Naive thymus-derived CD4-positive, alpha-beta T cell (primary cell): ENCODE data around the gene CIRBP. TPM values are rescaled to one million over a fixed set of nuclear protein-coding genes. Genes with fewer than 3 reads are reported as not detected.

ENCODE experiments used
- ATAC-seq: fragments of 150-1000 bp; cut with Tn5 transposase; 2 replicates; pipeline ENCODE4 v1.10.0; 2021; ENCODE audit warnings: mild to moderate bottlenecking, moderate library complexity
- CTCF ChIA-PET: fragments of 350-600 bp; sonication (Branson Sonifier 250); formaldehyde crosslinking; loops from one replicate; lab custom pipeline; 2021; ENCODE audit warnings: antibody characterized with exemption; lab: Charles Lee
- POLR2A ChIA-PET: fragments of 350-600 bp; sonication (Branson Sonifier 250); formaldehyde crosslinking; loops from one replicate; lab custom pipeline; 2021; ENCODE audit warnings: antibody characterized with exemption, inconsistent platforms; lab: Charles Lee
- DNase-seq, 9 donors: peaks; one replicate each; pipeline versions ENCODE4 v3.0.0 to v3.0.0-alpha.2; 2020 to 2022; ENCODE audit warnings: mixed read lengths in 1 of 9
- H3K27ac ChIP-seq: one replicate; pipeline ENCODE4 v1.7.0; 2013; ENCODE audit warnings: mild to moderate bottlenecking, low read depth, low read length, moderate library complexity
- H3K27me3 ChIP-seq, 2 donors: one replicate each; pipeline ENCODE4 v1.7.0; 2013; ENCODE audit warnings: low read length in 2 of 2, mild to moderate bottlenecking in 2 of 2, moderate library complexity in 2 of 2; ENCODE audit not compliant: control insufficient read depth in 2 of 2, insufficient read depth in 2 of 2
- H3K36me3 ChIP-seq, 3 experiments: 1 replicate in 2 of 3; 2 replicates in 1 of 3; pipeline ENCODE4 v1.7.0; 2013; ENCODE audit warnings: low read length in 3 of 3, mild to moderate bottlenecking in 3 of 3, moderate library complexity in 1 of 3; ENCODE audit not compliant: insufficient read depth in 3 of 3, control insufficient read depth in 2 of 3
- H3K4me1 ChIP-seq, 2 donors: one replicate each; pipeline ENCODE4 v1.7.0; 2013; ENCODE audit warnings: low read length in 2 of 2, mild to moderate bottlenecking in 2 of 2, moderate library complexity in 1 of 2; ENCODE audit not compliant: control insufficient read depth in 2 of 2, insufficient read depth in 2 of 2
- H3K4me3 ChIP-seq: 2 replicates; pipeline ENCODE4 v1.7.0; 2013; ENCODE audit warnings: mild to moderate bottlenecking, low read length
- H3K9me3 ChIP-seq, 3 experiments: 1 replicate in 2 of 3; 2 replicates in 1 of 3; pipeline ENCODE4 v1.7.0; 2013; ENCODE audit warnings: low read length in 3 of 3; ENCODE audit not compliant: control insufficient read depth in 2 of 3
- H3K27ac Mint-ChIP-seq, 9 donors: one replicate each; pipeline ENCODE4 v1.8.0; 2020 to 2022; ENCODE audit warnings: mixed read lengths in 9 of 9, mild to moderate bottlenecking in 8 of 9, moderate library complexity in 5 of 9, inconsistent platforms in 2 of 9
- H3K27me3 Mint-ChIP-seq, 5 donors: one replicate each; pipeline ENCODE4 v1.8.0; 2021 to 2022; ENCODE audit warnings: mixed read lengths in 5 of 5, mild to moderate bottlenecking in 1 of 5
- H3K36me3 Mint-ChIP-seq, 5 donors: one replicate each; pipeline ENCODE4 v1.8.0; 2020 to 2022; ENCODE audit warnings: mixed read lengths in 5 of 5, mild to moderate bottlenecking in 3 of 5, inconsistent platforms in 1 of 5
- H3K4me1 Mint-ChIP-seq, 7 donors: one replicate each; pipeline ENCODE4 v1.8.0; 2020 to 2022; ENCODE audit warnings: mixed read lengths in 7 of 7, mild to moderate bottlenecking in 3 of 7, inconsistent platforms in 1 of 7
- H3K4me3 Mint-ChIP-seq, 10 donors: one replicate each; pipeline ENCODE4 v1.8.0; 2020 to 2022; ENCODE audit warnings: mild to moderate bottlenecking in 10 of 10, mixed read lengths in 10 of 10, moderate library complexity in 6 of 10, inconsistent platforms in 2 of 10
- H3K9me3 Mint-ChIP-seq, 11 donors: one replicate each; pipeline ENCODE4 v1.8.0; 2020 to 2022; ENCODE audit warnings: mixed read lengths in 11 of 11, mild to moderate bottlenecking in 4 of 11, inconsistent platforms in 1 of 11, moderate library complexity in 1 of 11
- intact Hi-C, 2 donors: fragments of 100-400 bp; cut with micrococcal nuclease; formaldehyde crosslinking; loops; one replicate each; pipeline ENCODE4 v1.15.1; 2023
- polyA plus RNA-seq, 2 donors: library from polyadenylated mRNA; unstranded; fragments of 300-500 nt; fragmentation: Illumina TruSeq; gene quantifications; one replicate each; pipeline ENCODE4 v1.2.3, GENCODE V29; 2021
- total RNA-seq, 6 experiments: library from RNA in 5 of 6; stranded (reverse) in 5 of 6; gene quantifications; 1 replicate in 5 of 6; 2 replicates in 1 of 6; pipeline ENCODE4 v1.2.3 and lab custom pipeline; 2021 to 2026

Gene CIRBP
- total and polyA plus RNA-seq, 7 experiments from 2014 or later, result 233 to 629 (median 410) TPM

DNA sequence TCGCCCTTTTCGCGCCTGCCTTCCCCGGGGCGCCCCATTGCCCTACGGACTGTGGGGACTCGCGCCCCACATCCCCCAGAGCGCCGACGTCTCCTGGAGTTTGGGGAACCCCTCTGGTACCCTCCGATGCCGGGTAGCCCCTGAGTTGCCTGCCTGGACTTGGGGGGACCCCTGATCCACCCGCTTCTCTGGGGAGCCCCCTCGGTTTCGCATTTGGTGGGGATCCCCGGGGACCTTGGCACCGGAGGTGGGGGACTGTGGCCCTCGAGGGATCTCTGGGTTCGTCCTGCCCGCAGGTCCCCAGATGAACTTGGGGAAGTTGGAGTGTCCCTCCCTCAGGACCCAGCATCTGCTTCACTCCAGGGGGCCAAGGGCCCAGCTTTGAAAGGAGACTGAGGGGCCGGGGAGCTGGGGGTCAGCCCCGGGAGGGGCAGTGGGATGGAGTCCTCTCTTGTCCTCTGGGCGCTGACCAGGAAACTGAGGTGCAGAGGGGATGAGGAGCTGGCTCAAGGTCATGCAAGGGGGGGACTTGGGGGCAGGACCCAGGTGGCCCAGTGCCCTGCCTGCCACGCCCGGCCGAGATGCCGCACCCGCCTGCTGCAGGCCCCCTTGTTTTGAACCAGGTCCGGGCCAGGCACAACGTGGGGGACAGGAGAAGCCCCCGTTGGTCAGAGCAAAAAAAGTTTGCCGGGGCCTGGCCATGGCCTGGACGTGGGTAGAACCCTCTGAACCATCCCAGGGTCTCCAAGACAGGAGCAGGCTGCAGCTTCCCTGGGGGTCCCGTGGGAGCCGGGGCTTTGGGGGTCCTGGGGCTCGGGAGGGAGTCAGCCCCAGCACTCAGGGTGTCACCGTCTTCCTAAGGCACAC is 17.6 kb downstream of the CIRBP start:
- ChIA-PET CTCF (no interaction called here), POLR2A (interaction anchor here (0.6 to 0.9 kb wide), 2 partner anchors 11 to 40 kb away, joined by 3 read pairs; partner anchors contain the start of gene FAM174C)
- Mint-ChIP-seq H3K4me1 (peaks cover 0 to 11% (median 4%) of the 10 kb centered on the region in 7 donors), H3K4me3 (peak overlapping the region in 7 of 10 donors; percentile 32 to 65 (median 41)), H3K27ac (no peak overlapping the region), H3K9me3 (peaks cover 0 to 1% (median 0%) of the 10 kb centered on the region in 11 donors), H3K36me3 (no peaks in the 10 kb centered on the region), H3K27me3 (peaks cover 12 to 34% (median 20%) of the 10 kb centered on the region in 5 donors)
- H3K27ac ChIP-seq, result no peak overlapping the region
- H3K4me3 ChIP-seq, result no peak overlapping the region
- H3K36me3 ChIP-seq, result no peaks in the 10 kb centered on the region
- intact Hi-C loops, result no loop called here
- H3K27me3 ChIP-seq, result peaks cover 0 to 3% of the 10 kb centered on the region in 2 donors
- peaks cover 0 to 4% of the 10 kb centered on the region in 2 donors for H3K4me1 ChIP-seq
- H3K9me3 ChIP-seq, result no peaks in the 10 kb centered on the region
- ATAC-seq, result no peak
- DNase-seq, result no peak

DNA sequence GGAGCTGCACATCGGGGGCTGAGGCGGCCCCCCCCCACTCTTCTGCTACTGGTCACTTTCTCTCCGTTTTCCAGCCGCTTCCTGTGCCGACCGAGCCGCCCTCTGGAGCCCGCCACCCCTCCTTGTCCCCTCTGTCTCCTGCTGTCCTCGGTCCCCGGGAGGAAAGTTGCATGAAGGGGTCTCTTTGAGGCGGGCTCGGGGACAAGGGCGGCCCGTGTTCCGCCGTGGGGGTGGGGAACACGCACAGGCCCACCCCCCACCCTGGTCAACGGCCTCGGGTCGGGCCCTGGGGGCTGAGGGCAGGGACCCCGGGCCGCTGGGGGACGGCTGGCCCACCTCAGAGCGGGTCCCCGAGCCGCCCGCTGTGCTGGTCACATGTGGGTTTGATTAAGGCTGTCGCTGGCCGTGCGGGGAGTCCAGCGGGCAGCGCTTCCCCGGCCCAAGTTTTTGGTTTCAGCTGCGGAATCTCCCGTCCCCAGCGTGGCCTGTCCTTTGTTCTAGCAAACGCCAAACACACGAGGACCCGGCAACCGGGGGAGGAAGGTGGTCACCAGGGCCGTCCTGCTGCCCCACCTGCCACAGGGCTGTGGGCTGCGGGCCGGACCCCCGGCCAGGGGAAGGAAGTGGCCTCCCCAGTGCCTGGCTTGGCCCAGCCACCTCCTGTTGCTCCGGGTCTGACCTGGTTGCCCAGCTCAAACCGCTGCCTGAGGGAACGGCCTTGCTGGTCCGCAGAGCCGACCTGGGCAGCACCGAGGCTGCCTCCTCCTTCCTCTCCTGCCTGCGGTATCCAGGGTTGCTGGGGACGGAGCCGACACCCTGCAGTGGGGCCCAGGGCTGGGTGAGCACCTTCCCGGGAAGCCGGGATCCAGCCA is 18.5 kb downstream of the CIRBP start:
- no peak for ATAC-seq
- POLR2A ChIA-PET, result interaction anchor here (0.9 kb wide), 1 partner anchor 12 kb away, joined by 3 read pairs; the partner anchor contains the start of gene FAM174C
- Histone ChIP-seq H3K27ac (no peak overlapping the region), H3K4me3 (no peak overlapping the region), H3K27me3 (peaks cover 0 to 3% of the 10 kb centered on the region in 2 donors), H3K36me3 (no peaks in the 10 kb centered on the region), H3K4me1 (peaks cover 0 to 4% of the 10 kb centered on the region in 2 donors), H3K9me3 (no peaks in the 10 kb centered on the region)
- DNase-seq, result no peak
- intact Hi-C loops, result no loop called here
- H3K36me3 Mint-ChIP-seq, result no peaks in the 10 kb centered on the region
- peak overlapping the region in 1 of 10 donors; percentile 11 for H3K4me3 Mint-ChIP-seq
- no peak overlapping the region for H3K27ac Mint-ChIP-seq
- CTCF ChIA-PET, result no interaction called here
- peaks cover 0 to 10% (median 4%) of the 10 kb centered on the region in 7 donors for H3K4me1 Mint-ChIP-seq
- H3K27me3 Mint-ChIP-seq, result peaks cover 15 to 32% (median 26%) of the 10 kb centered on the region in 5 donors
- H3K9me3 Mint-ChIP-seq, result peaks cover 0 to 1% (median 0%) of the 10 kb centered on the region in 11 donors

DNA sequence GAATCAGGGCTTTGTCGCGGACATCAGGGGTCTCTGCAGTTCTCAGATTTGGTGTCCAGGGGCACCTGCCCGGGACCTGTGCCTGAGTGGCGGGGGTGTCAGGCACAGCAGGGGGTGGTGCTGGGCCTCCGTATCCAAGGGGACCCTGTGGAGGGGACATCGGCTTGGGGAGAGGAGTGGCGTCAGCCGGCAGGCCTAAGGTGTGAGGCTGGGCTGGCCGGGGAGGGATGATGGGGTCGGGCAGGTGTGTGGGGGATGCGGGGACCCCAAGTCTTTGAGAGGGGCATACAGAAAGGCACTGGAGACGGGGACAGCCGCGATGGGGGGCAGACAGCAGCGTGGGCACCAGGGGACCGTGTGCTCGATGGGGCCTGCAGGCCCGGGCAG is 19.1 kb downstream of the CIRBP start:
- peaks cover 0 to 1% (median 0%) of the 10 kb centered on the region in 11 donors for H3K9me3 Mint-ChIP-seq
- no peak overlapping the region for H3K4me3 ChIP-seq
- H3K27me3 Mint-ChIP-seq, result peaks cover 15 to 32% (median 28%) of the 10 kb centered on the region in 5 donors
- H3K4me1 Mint-ChIP-seq, result peaks cover 0 to 10% (median 5%) of the 10 kb centered on the region in 7 donors
- H3K9me3 ChIP-seq, result no peaks in the 10 kb centered on the region
- H3K27ac Mint-ChIP-seq, result no peak overlapping the region
- peaks cover 0 to 3% of the 10 kb centered on the region in 2 donors for H3K27me3 ChIP-seq
- peaks cover 0 to 4% of the 10 kb centered on the region in 2 donors for H3K4me1 ChIP-seq
- ChIA-PET POLR2A (no interaction called here), CTCF (no interaction called here)
- no peak for DNase-seq
- no peak overlapping the region for H3K27ac ChIP-seq
- H3K36me3 ChIP-seq, result no peaks in the 10 kb centered on the region
- intact Hi-C loops, result no loop called here
- ATAC-seq, result no peak
- no peaks in the 10 kb centered on the region for H3K36me3 Mint-ChIP-seq
- peak overlapping the region in 1 of 10 donors; percentile 11 for H3K4me3 Mint-ChIP-seq

DNA sequence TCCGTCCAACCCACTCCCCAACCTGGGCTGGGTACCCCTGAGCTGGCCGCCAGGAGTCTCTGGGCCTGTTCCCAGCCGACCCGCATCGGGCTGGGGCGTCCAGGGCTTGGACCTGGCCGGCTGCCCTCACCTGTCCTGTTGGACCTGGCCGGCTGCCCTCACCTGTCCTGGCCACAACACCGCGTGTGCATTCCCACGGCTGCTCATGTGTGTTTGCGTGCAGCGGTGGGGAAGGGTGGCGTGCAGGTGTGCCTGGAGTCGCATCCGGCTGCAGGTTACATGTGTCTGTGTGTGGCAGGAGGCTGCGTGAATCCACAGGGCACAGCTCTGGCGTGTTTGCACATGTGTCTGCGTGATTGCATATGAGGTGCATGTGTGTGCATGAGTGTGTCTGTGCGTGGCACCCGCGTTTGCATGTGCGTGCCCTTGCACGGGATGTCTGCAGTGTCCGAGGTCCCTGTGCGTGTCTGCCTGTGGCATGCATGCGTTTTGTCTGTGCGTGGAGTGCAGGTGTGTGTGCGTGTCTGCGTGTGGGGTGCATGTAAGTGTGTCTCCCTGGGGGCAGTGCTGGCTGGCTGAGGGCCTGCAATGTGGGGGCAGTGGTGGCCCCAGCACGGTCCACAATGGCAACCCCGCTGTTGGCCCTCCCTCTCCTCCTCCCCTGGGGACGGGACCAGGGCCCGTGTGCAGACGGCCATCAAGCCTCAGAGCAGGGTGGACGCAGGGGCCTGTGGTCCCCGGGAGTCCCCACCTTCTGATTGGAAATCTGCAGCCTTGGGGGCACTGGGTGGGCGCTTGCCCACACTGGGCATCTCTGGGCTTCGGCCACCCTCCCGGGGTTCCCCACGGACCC is 19.9 kb downstream of the CIRBP start:
- POLR2A ChIA-PET, result no interaction called here
- ATAC-seq, result no peak
- no peak for DNase-seq
- peaks cover 0 to 10% (median 5%) of the 10 kb centered on the region in 7 donors for H3K4me1 Mint-ChIP-seq
- Histone ChIP-seq H3K4me3 (no peak overlapping the region), H3K27ac (no peak overlapping the region), H3K4me1 (peaks cover 0 to 4% of the 10 kb centered on the region in 2 donors), H3K27me3 (peaks cover 0 to 3% of the 10 kb centered on the region in 2 donors), H3K9me3 (no peaks in the 10 kb centered on the region), H3K36me3 (no peaks in the 10 kb centered on the region)
- no peaks in the 10 kb centered on the region for H3K36me3 Mint-ChIP-seq
- H3K27ac Mint-ChIP-seq, result no peak overlapping the region
- intact Hi-C loops, result no loop called here
- CTCF ChIA-PET, result no interaction called here
- H3K9me3 Mint-ChIP-seq, result peaks cover 0 to 1% (median 0%) of the 10 kb centered on the region in 11 donors
- H3K4me3 Mint-ChIP-seq, result no peak overlapping the region
- H3K27me3 Mint-ChIP-seq, result peaks cover 15 to 29% (median 26%) of the 10 kb centered on the region in 5 donors

DNA sequence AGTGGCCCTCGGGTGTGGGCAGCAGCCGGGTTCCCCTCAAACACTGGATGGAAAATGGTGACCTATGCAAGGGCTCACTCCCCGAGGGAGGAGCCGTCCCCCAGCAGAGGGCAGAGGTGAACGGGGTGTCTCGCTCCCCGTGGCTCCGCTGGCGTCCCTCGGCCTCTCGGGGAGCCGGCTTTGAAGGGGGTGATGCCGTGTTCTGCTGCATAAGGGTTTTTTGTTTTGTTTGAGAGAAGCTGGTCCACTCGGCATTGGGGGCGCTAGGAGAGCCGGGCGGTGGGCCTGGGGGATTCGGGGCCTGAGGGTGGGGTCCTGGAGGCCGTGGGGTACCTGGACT is 20.5 kb downstream of the CIRBP start:
- Histone ChIP-seq H3K9me3 (no peaks in the 10 kb centered on the region), H3K27ac (no peak overlapping the region), H3K27me3 (peaks cover 0 to 2% of the 10 kb centered on the region in 2 donors), H3K4me3 (no peak overlapping the region), H3K36me3 (no peaks in the 10 kb centered on the region), H3K4me1 (peaks cover 0 to 4% of the 10 kb centered on the region in 2 donors)
- Mint-ChIP-seq H3K9me3 (no peaks in the 10 kb centered on the region), H3K27ac (no peak overlapping the region), H3K4me1 (peaks cover 0 to 10% (median 3%) of the 10 kb centered on the region in 7 donors), H3K4me3 (no peak overlapping the region), H3K36me3 (no peaks in the 10 kb centered on the region), H3K27me3 (peaks cover 11 to 29% (median 23%) of the 10 kb centered on the region in 5 donors)
- intact Hi-C loops, result no loop called here
- no peak for ATAC-seq
- CTCF ChIA-PET, result no interaction called here
- POLR2A ChIA-PET, result no interaction called here
- DNase-seq, result no peak

DNA sequence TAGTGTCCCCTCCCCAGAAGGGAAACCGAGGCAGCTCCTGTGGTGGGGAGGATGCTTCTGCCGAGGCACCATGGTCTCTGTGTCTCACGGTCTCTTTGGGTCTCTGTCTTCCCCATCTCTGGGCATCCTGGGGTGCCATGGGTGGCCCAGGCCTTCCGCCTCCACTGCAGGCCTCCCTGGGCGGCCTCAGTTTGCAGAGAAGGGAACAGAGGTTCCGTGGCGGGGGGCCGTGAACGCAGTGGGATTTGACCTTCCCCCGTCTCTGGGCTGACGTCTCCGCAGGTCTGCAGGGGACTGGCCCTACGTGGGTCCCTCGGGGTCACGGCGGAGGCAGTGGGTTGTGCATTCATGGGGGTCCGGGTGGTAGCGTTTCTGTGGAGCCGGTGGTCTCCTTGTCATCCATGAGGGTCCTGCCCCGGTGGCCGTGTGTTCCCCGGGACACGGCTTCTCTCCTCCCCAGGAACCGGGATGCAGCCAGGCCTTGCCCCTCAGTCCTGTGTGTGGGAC is 21.1 kb downstream of the CIRBP start:
- POLR2A ChIA-PET, result no interaction called here
- Histone ChIP-seq H3K9me3 (no peaks in the 10 kb centered on the region), H3K27ac (no peak overlapping the region), H3K4me1 (peaks cover 0 to 4% of the 10 kb centered on the region in 2 donors), H3K36me3 (no peaks in the 10 kb centered on the region), H3K4me3 (no peak overlapping the region), H3K27me3 (no peaks in the 10 kb centered on the region)
- Mint-ChIP-seq H3K27ac (no peak overlapping the region), H3K4me3 (no peak overlapping the region), H3K36me3 (no peaks in the 10 kb centered on the region), H3K27me3 (peaks cover 6 to 25% (median 19%) of the 10 kb centered on the region in 5 donors), H3K4me1 (peaks cover 0 to 8% (median 5%) of the 10 kb centered on the region in 7 donors), H3K9me3 (no peaks in the 10 kb centered on the region)
- CTCF ChIA-PET, result no interaction called here
- DNase-seq (no peak), ATAC-seq (no peak)
- intact Hi-C loops, result no loop called here
